ENCODE results near the gene SBNO2.

GRCh38 chr19:1164684-1165531, 9.2 kb downstream of the SBNO2 start:
- no peak for TF ChIP-seq CTCF (IDR thresholded peaks at IDR 0.05)
- TF ChIP-seq EP300 (IDR thresholded peaks at IDR 0.05) = no peak
- no peak for TF ChIP-seq POLR2AphosphoS5 (IDR thresholded peaks at IDR 0.05)
- no peak for TF ChIP-seq POLR2A (IDR thresholded peaks at IDR 0.05)
